ENCODE measurements around the gene SBNO1.

Gene SBNO1

DNA sequence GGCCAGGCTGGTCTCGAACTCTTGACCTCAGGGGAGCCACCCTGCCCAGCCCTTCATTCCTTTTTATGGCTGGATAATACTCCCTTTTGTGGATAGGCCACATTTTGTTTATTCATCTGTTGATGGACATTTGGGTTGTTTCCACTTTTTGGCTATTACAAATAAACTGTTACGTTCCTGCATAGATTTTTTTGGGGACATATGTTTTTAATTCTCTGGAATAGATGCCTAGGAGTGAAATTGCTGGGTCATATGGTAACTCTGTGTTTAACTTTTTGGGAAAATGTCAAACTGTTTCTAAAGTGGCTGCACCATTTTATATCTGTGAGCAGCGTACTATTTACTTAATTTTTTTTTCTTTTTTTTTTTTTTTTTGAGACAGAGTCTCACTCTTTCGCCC, 29.1 kb upstream of the SBNO1 start:
- H3K36me3 ChIP-seq (ENCODE audit: control insufficient read depth in 2 of 2, insufficient read depth in 1 of 2, low read length in 2 of 2) = peaks cover 59 to 86% of the 10 kb centered on the region in 2 experiments
- ChIA-PET POLR2A (interaction anchor here (0.7 to 1.2 kb wide), 2 partner anchors 10 to 100 kb away, joined by 4 read pairs; partner anchors contain the start of gene KMT5A), CTCF (no interaction called here)
- H3K9me3 ChIP-seq (ENCODE audit: control insufficient read depth, insufficient read depth, low read depth, low read length) = no peaks in the 10 kb centered on the region
- TF ChIP-seq ZNF146 (tag by site-specific recombination; IDR thresholded peaks at IDR 0.05) (peak; percentile 54), ZNF416 (tag by site-specific recombination; IDR thresholded peaks at IDR 0.05) (no peak), ZNF391 (tag by site-specific recombination; IDR thresholded peaks at IDR 0.05; ENCODE audit: borderline replicate concordance, low read depth) (no peak)
- TF ChIP-seq, protein P1, sequence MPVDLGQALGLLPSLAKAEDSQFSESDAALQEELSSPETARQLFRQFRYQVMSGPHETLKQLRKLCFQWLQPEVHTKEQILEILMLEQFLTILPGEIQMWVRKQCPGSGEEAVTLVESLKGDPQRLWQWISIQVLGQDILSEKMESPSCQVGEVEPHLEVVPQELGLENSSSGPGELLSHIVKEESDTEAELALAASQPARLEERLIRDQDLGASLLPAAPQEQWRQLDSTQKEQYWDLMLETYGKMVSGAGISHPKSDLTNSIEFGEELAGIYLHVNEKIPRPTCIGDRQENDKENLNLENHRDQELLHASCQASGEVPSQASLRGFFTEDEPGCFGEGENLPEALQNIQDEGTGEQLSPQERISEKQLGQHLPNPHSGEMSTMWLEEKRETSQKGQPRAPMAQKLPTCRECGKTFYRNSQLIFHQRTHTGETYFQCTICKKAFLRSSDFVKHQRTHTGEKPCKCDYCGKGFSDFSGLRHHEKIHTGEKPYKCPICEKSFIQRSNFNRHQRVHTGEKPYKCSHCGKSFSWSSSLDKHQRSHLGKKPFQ (tag by site-specific recombination; IDR thresholded peaks at IDR 0.05) = no peak
- TF ChIP-seq, protein P2, sequence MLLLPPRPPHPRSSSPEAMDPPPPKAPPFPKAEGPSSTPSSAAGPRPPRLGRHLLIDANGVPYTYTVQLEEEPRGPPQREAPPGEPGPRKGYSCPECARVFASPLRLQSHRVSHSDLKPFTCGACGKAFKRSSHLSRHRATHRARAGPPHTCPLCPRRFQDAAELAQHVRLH (tag by site-specific recombination; IDR thresholded peaks at IDR 0.05) = no peak
- H3K27ac ChIP-seq (ENCODE audit: extremely low read depth, low read depth, low read length) = no peak overlapping the region
- no peak overlapping the region for H3K4me3 ChIP-seq (ENCODE audit: low read depth, low read length)
- H3K4me1 ChIP-seq (ENCODE audit: control insufficient read depth, insufficient read depth, low read length) = peaks cover 2% of the 10 kb centered on the region; the same call in 1 of the 2 replicates

DNA sequence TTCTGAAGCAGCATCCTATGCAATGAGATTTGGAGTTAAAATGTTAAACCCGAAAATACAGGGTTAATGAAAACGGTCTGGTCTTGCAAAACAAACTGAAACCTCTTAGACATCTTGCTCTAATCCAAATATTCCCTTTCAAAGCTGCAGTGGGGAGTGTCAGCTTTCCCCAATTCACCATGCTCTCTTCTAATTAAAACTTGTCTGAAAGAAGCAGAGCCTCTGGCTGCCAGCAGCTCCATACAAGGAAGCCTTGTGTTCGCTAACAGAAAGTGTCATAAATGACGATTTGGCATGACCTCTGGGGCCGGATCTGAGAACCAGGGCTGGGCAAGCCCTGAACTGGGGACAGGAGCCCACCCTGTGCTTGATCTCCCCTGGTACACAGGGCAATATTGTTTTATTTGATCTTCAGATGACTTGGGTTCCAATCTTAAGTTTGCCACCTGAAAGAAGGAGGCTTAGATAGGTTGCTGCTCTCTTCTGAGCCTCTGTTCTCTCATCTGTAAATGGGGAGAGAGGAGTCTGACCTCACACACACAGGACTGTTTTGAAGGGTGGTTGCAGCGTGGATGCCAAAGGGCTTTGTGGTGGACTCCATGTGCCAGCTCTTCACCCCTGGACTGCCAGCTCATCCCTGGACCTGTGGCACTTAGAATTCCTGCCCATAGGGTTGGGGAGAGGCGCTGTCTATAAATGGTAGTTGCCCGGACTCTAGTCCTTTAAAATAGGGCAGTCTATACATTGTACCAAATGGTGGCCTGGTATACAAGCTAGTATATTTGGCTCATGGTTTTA, 27.1 kb upstream of the SBNO1 start:
- Histone ChIP-seq H3K27ac (ENCODE audit: extremely low read depth, low read depth, low read length) (no peak overlapping the region), H3K4me3 (ENCODE audit: low read depth, low read length) (no peak overlapping the region), H3K9me3 (ENCODE audit: control insufficient read depth, insufficient read depth, low read depth, low read length) (no peaks in the 10 kb centered on the region), H3K4me1 (ENCODE audit: control insufficient read depth, insufficient read depth, low read length) (peaks cover 2% of the 10 kb centered on the region; the same call in 1 of the 2 replicates), H3K36me3 (ENCODE audit: control insufficient read depth in 2 of 2, insufficient read depth in 1 of 2, low read length in 2 of 2) (peaks cover 48 to 66% of the 10 kb centered on the region in 2 experiments)
- POLR2A ChIA-PET = interaction anchor here (0.5 to 1.1 kb wide), 3 partner anchors 8 to 178 kb away, joined by 3 to 5 read pairs (median 4); partner anchors contain the start of gene KMT5A
- TF ChIP-seq EGR2 (tag by site-specific recombination; IDR thresholded peaks at IDR 0.05; ENCODE audit: low read depth) = no peak
- TF ChIP-seq ZBTB8A (tag by site-specific recombination; IDR thresholded peaks at IDR 0.05) = no peak
- TF ChIP-seq ZNF623 (tag by site-specific recombination; IDR thresholded peaks at IDR 0.05) = no peak
- TF ChIP-seq, protein P3, sequence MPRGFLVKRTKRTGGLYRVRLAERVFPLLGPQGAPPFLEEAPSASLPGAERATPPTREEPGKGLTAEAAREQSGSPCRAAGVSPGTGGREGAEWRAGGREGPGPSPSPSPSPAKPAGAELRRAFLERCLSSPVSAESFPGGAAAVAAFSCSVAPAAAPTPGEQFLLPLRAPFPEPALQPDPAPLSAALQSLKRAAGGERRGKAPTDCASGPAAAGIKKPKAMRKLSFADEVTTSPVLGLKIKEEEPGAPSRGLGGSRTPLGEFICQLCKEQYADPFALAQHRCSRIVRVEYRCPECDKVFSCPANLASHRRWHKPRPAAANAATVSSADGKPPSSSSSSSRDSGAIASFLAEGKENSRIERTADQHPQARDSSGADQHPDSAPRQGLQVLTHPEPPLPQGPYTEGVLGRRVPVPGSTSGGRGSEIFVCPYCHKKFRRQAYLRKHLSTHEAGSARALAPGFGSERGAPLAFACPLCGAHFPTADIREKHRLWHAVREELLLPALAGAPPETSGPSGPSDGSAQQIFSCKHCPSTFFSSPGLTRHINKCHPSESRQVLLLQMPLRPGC (tag by site-specific recombination; IDR thresholded peaks at IDR 0.05) = no peak
- TF ChIP-seq, protein P4, sequence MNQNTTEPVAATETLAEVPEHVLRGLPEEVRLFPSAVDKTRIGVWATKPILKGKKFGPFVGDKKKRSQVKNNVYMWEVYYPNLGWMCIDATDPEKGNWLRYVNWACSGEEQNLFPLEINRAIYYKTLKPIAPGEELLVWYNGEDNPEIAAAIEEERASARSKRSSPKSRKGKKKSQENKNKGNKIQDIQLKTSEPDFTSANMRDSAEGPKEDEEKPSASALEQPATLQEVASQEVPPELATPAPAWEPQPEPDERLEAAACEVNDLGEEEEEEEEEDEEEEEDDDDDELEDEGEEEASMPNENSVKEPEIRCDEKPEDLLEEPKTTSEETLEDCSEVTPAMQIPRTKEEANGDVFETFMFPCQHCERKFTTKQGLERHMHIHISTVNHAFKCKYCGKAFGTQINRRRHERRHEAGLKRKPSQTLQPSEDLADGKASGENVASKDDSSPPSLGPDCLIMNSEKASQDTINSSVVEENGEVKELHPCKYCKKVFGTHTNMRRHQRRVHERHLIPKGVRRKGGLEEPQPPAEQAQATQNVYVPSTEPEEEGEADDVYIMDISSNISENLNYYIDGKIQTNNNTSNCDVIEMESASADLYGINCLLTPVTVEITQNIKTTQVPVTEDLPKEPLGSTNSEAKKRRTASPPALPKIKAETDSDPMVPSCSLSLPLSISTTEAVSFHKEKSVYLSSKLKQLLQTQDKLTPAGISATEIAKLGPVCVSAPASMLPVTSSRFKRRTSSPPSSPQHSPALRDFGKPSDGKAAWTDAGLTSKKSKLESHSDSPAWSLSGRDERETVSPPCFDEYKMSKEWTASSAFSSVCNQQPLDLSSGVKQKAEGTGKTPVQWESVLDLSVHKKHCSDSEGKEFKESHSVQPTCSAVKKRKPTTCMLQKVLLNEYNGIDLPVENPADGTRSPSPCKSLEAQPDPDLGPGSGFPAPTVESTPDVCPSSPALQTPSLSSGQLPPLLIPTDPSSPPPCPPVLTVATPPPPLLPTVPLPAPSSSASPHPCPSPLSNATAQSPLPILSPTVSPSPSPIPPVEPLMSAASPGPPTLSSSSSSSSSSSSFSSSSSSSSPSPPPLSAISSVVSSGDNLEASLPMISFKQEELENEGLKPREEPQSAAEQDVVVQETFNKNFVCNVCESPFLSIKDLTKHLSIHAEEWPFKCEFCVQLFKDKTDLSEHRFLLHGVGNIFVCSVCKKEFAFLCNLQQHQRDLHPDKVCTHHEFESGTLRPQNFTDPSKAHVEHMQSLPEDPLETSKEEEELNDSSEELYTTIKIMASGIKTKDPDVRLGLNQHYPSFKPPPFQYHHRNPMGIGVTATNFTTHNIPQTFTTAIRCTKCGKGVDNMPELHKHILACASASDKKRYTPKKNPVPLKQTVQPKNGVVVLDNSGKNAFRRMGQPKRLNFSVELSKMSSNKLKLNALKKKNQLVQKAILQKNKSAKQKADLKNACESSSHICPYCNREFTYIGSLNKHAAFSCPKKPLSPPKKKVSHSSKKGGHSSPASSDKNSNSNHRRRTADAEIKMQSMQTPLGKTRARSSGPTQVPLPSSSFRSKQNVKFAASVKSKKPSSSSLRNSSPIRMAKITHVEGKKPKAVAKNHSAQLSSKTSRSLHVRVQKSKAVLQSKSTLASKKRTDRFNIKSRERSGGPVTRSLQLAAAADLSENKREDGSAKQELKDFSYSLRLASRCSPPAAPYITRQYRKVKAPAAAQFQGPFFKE (tag by site-specific recombination; IDR thresholded peaks at IDR 0.05; ENCODE audit: borderline replicate concordance) = no peak
- no peak for TF ChIP-seq ZNF121 (tag by site-specific recombination; IDR thresholded peaks at IDR 0.05)
- no peak for TF ChIP-seq IKZF3 (tag by site-specific recombination; IDR thresholded peaks at IDR 0.05)
- CTCF ChIA-PET = interaction anchor here (0.7 to 1.4 kb wide), 3 partner anchors 10 to 190 kb away, joined by 3 to 5 read pairs (median 3); no protein-coding TSS in a partner anchor

Measured in HEK293 (cell line).